ENCODE data around the gene CDKN2B.

CDKN2B gene

GRCh38 chr9:21993893-21994555 is 15.1 kb downstream of the CDKN2B start, which contains the start of gene CDKN2A:
Gene CDKN2A (minus strand): TSS chr9:21994392.
- H3K27ac ChIP-seq (ENCODE audit: low read depth, low read length): no peak within 1 kb of the TSS
- peaks cover 97% of the 10 kb centered on the region for H3K27me3 ChIP-seq (ENCODE audit: control insufficient read depth, insufficient read depth, low read length)
- no peaks in the 10 kb centered on the region for H3K36me3 ChIP-seq (ENCODE audit: control insufficient read depth, insufficient read depth, low read length)
- peak within 1 kb of the TSS; percentile 65 for H3K9ac ChIP-seq (ENCODE audit: low read length)
- H3K4me3 ChIP-seq (ENCODE audit: low read depth, low read length): peak within 1 kb of the TSS; percentile 74
- peaks cover 27% of the 10 kb centered on the region for H3K4me1 ChIP-seq (ENCODE audit: control insufficient read depth, insufficient read depth, low read length)
- H3K9me3 ChIP-seq (ENCODE audit: control insufficient read depth, insufficient read depth, low read depth, low read length): no peaks in the 10 kb centered on the region

GRCh38 chr9:21993007-21993406 is 16.1 kb downstream of the CDKN2B start:
- peaks cover 98% of the 10 kb centered on the region for H3K27me3 ChIP-seq (ENCODE audit: control insufficient read depth, insufficient read depth, low read length)
- no peaks in the 10 kb centered on the region for H3K36me3 ChIP-seq (ENCODE audit: control insufficient read depth, insufficient read depth, low read length)
- no peak overlapping the region for H3K27ac ChIP-seq (ENCODE audit: low read depth, low read length)
- peak overlapping the region; percentile 71 for H3K4me3 ChIP-seq (ENCODE audit: low read depth, low read length)
- peaks cover 27% of the 10 kb centered on the region for H3K4me1 ChIP-seq (ENCODE audit: control insufficient read depth, insufficient read depth, low read length)
- no peak overlapping the region for H3K9ac ChIP-seq (ENCODE audit: low read length)
- no peaks in the 10 kb centered on the region for H3K9me3 ChIP-seq (ENCODE audit: control insufficient read depth, insufficient read depth, low read depth, low read length)

- Histone ChIP-seq H3K27me3 (ENCODE audit: control insufficient read depth, insufficient read depth, low read length) (peaks cover 98% of the 10 kb centered on the region), H3K4me1 (ENCODE audit: control insufficient read depth, insufficient read depth, low read length) (peaks cover 20% of the 10 kb centered on the region), H3K36me3 (ENCODE audit: control insufficient read depth, insufficient read depth, low read length) (no peaks in the 10 kb centered on the region), H3K4me3 (ENCODE audit: low read depth, low read length) (no peak overlapping the region), H3K27ac (ENCODE audit: low read depth, low read length) (no peak overlapping the region), H3K9me3 (ENCODE audit: control insufficient read depth, insufficient read depth, low read depth, low read length) (no peaks in the 10 kb centered on the region), H3K9ac (ENCODE audit: low read length) (no peak overlapping the region)
These were observed 17.8 kb downstream of the CDKN2B start for GRCh38 chr9:21991072-21991959.

GRCh38 chr9:21989440-21990189 is 19.5 kb downstream of the CDKN2B start:
- no peak overlapping the region for H3K27ac ChIP-seq (ENCODE audit: low read depth, low read length)
- H3K9ac ChIP-seq (ENCODE audit: low read length): no peak overlapping the region
- no peaks in the 10 kb centered on the region for H3K9me3 ChIP-seq (ENCODE audit: control insufficient read depth, insufficient read depth, low read depth, low read length)
- peak overlapping the region; percentile 57 for H3K4me3 ChIP-seq (ENCODE audit: low read depth, low read length)
- no peaks in the 10 kb centered on the region for H3K36me3 ChIP-seq (ENCODE audit: control insufficient read depth, insufficient read depth, low read length)
- H3K27me3 ChIP-seq (ENCODE audit: control insufficient read depth, insufficient read depth, low read length): peaks cover 98% of the 10 kb centered on the region
- peaks cover 15% of the 10 kb centered on the region for H3K4me1 ChIP-seq (ENCODE audit: control insufficient read depth, insufficient read depth, low read length)

- H3K27me3 ChIP-seq (ENCODE audit: control insufficient read depth, insufficient read depth, low read length): peaks cover 100% of the 10 kb centered on the region
- H3K36me3 ChIP-seq (ENCODE audit: control insufficient read depth, insufficient read depth, low read length): no peaks in the 10 kb centered on the region
- no peak overlapping the region for H3K9ac ChIP-seq (ENCODE audit: low read length)
- no peak overlapping the region for H3K27ac ChIP-seq (ENCODE audit: low read depth, low read length)
- no peaks in the 10 kb centered on the region for H3K9me3 ChIP-seq (ENCODE audit: control insufficient read depth, insufficient read depth, low read depth, low read length)
- H3K4me1 ChIP-seq (ENCODE audit: control insufficient read depth, insufficient read depth, low read length): peaks cover 15% of the 10 kb centered on the region
- no peak overlapping the region for H3K4me3 ChIP-seq (ENCODE audit: low read depth, low read length)
These were observed 20.8 kb downstream of the CDKN2B start for GRCh38 chr9:21988056-21988990.

GRCh38 chr9:21985964-21986667 is 23.0 kb downstream of the CDKN2B start:
- Histone ChIP-seq H3K27ac (ENCODE audit: low read depth, low read length) (no peak overlapping the region), H3K27me3 (ENCODE audit: control insufficient read depth, insufficient read depth, low read length) (peaks cover 100% of the 10 kb centered on the region), H3K4me3 (ENCODE audit: low read depth, low read length) (no peak overlapping the region), H3K36me3 (ENCODE audit: control insufficient read depth, insufficient read depth, low read length) (no peaks in the 10 kb centered on the region), H3K4me1 (ENCODE audit: control insufficient read depth, insufficient read depth, low read length) (peaks cover 13% of the 10 kb centered on the region), H3K9ac (ENCODE audit: low read length) (no peak overlapping the region), H3K9me3 (ENCODE audit: control insufficient read depth, insufficient read depth, low read depth, low read length) (no peaks in the 10 kb centered on the region)

GRCh38 chr9:21984101-21984500 is 25.0 kb downstream of the CDKN2B start:
- Histone ChIP-seq H3K4me1 (ENCODE audit: control insufficient read depth, insufficient read depth, low read length) (peaks cover 2% of the 10 kb centered on the region; the same call in 1 of the 2 replicates), H3K9ac (ENCODE audit: low read length) (no peak overlapping the region), H3K27me3 (ENCODE audit: control insufficient read depth, insufficient read depth, low read length) (peaks cover 96% of the 10 kb centered on the region), H3K27ac (ENCODE audit: low read depth, low read length) (no peak overlapping the region), H3K4me3 (ENCODE audit: low read depth, low read length) (no peak overlapping the region), H3K9me3 (ENCODE audit: control insufficient read depth, insufficient read depth, low read depth, low read length) (no peaks in the 10 kb centered on the region), H3K36me3 (ENCODE audit: control insufficient read depth, insufficient read depth, low read length) (no peaks in the 10 kb centered on the region)

- no peak overlapping the region for H3K9ac ChIP-seq (ENCODE audit: low read length)
- no peak overlapping the region for H3K27ac ChIP-seq (ENCODE audit: low read depth, low read length)
- peaks cover 2% of the 10 kb centered on the region; the same call in 1 of the 2 replicates for H3K4me1 ChIP-seq (ENCODE audit: control insufficient read depth, insufficient read depth, low read length)
- H3K36me3 ChIP-seq (ENCODE audit: control insufficient read depth, insufficient read depth, low read length): no peaks in the 10 kb centered on the region
- no peak overlapping the region for H3K4me3 ChIP-seq (ENCODE audit: low read depth, low read length)
- peaks cover 96% of the 10 kb centered on the region for H3K27me3 ChIP-seq (ENCODE audit: control insufficient read depth, insufficient read depth, low read length)
- H3K9me3 ChIP-seq (ENCODE audit: control insufficient read depth, insufficient read depth, low read depth, low read length): no peaks in the 10 kb centered on the region
These were observed 25.6 kb downstream of the CDKN2B start for GRCh38 chr9:21983561-21983935.

GRCh38 chr9:21982861-21983560 is 26.1 kb downstream of the CDKN2B start:
- H3K9ac ChIP-seq (ENCODE audit: low read length): no peak overlapping the region
- no peaks in the 10 kb centered on the region for H3K9me3 ChIP-seq (ENCODE audit: control insufficient read depth, insufficient read depth, low read depth, low read length)
- no peak overlapping the region for H3K4me3 ChIP-seq (ENCODE audit: low read depth, low read length)
- H3K4me1 ChIP-seq (ENCODE audit: control insufficient read depth, insufficient read depth, low read length): peaks cover 2% of the 10 kb centered on the region; the same call in 1 of the 2 replicates
- H3K27ac ChIP-seq (ENCODE audit: low read depth, low read length): no peak overlapping the region
- H3K36me3 ChIP-seq (ENCODE audit: control insufficient read depth, insufficient read depth, low read length): no peaks in the 10 kb centered on the region
- H3K27me3 ChIP-seq (ENCODE audit: control insufficient read depth, insufficient read depth, low read length): peaks cover 96% of the 10 kb centered on the region

All from HUES6 (cell line).